Right atrium auricular region (tissue), 2 donors: ENCODE measurements around the gene FAM53B. TPM values are rescaled to one million over a fixed set of nuclear protein-coding genes. Genes with fewer than 3 reads are reported as not detected.

ENCODE experiments used
- DNase-seq: peaks from one replicate; pipeline ENCODE4 v3.0.0-alpha.2; 2019; ENCODE audit warnings: low spot score
- H3K27ac ChIP-seq, 2 donors: fragments of 200-600 bp; sonication (generic); 1 replicate in 1 of 2; 2 replicates in 1 of 2; pipeline ENCODE4 v1.5.1; 2016 to 2019
- H3K27me3 ChIP-seq, 2 donors: fragments of 200-600 bp; sonication (generic); one replicate each; pipeline versions ENCODE4 v1.5.1 to v1.6.0; 2017 to 2019
- H3K36me3 ChIP-seq: fragments of 200-600 bp; sonication (generic); one replicate; pipeline ENCODE4 v1.5.1; 2016
- H3K4me1 ChIP-seq, 2 donors: fragments of 200-600 bp; sonication (generic); one replicate each; pipeline versions ENCODE4 v1.5.1 to v1.6.0; 2017 to 2019
- H3K4me3 ChIP-seq, 2 donors: fragments of 200-600 bp; sonication (generic); 1 replicate in 1 of 2; 2 replicates in 1 of 2; pipeline ENCODE4 v1.5.1; 2017 to 2019; ENCODE audit warnings: mild to moderate bottlenecking in 1 of 2, moderate library complexity in 1 of 2
- H3K9me3 ChIP-seq, 2 donors: fragments of 200-600 bp; sonication (generic); one replicate each; pipeline ENCODE4 v1.5.1; 2019
- total RNA-seq, 2 donors: library from RNA; depleted of rRNA; stranded (reverse); fragments of >200 nt; gene quantifications; one replicate each; pipeline ENCODE4 v1.1.0, GENCODE V29; 2016
- TF ChIP-seq, protein P1 (sequence below), 2 donors: fragments of 200-600 bp; sonication (generic); IDR thresholded peaks; one replicate each; pipeline ENCODE4 v1.5.1; 2019; ENCODE audit warnings: antibody characterized with exemption in 2 of 2

Gene FAM53B
- total RNA-seq, 2 donors from 2014 or later: 30.3 to 31.1 TPM

DNA sequence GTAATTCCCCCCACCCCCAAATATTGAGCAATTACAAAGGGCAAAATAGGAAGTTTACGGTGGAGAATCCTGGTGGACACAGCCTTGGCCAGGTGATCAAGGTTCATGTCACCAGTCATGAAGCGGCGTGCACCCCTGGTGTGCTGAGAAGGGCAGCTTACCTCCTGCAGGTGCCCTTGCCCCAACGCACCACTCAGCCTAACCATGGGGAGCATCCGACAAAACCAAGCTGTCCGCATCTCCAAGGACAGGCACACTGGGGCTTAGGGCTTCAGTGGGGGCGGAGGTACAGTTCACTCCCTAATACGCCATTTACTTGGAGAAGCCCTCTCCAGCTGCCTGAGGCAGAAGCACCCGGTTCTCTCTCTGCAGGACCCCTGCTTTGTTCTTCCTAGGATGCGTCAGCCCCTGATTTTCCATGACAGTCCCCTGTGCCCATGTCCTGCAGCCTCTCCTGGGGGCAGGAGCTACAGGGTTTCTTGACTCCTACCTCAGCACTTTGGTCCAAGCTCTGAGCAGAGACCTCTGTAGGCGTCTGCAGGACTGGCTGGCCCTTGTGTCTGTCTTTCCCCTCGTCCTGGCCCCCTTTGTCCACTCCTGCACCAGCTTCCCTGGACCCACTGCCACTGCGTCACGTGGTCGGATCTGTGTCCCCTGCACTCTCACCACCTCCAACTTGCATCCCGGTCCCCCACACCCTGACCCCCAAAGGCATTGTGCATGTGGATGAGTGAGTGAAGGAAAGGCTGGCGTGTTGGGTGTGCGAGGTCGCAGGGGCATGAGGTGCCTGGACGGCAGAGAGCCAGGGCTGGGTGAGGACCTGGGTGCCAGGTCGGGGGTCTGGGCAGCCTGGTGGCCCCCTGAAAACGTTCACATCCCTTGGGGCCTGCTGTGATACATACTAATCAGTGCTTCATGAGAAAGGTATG, 168.8 kb downstream of the FAM53B start:
- TF ChIP-seq, protein P1, sequence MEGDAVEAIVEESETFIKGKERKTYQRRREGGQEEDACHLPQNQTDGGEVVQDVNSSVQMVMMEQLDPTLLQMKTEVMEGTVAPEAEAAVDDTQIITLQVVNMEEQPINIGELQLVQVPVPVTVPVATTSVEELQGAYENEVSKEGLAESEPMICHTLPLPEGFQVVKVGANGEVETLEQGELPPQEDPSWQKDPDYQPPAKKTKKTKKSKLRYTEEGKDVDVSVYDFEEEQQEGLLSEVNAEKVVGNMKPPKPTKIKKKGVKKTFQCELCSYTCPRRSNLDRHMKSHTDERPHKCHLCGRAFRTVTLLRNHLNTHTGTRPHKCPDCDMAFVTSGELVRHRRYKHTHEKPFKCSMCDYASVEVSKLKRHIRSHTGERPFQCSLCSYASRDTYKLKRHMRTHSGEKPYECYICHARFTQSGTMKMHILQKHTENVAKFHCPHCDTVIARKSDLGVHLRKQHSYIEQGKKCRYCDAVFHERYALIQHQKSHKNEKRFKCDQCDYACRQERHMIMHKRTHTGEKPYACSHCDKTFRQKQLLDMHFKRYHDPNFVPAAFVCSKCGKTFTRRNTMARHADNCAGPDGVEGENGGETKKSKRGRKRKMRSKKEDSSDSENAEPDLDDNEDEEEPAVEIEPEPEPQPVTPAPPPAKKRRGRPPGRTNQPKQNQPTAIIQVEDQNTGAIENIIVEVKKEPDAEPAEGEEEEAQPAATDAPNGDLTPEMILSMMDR (IDR thresholded peaks at IDR 0.05): no peak
- H3K27ac ChIP-seq: no peak overlapping the region
- H3K27me3 ChIP-seq: no peaks in the 10 kb centered on the region
- peaks cover 0 to 4% of the 10 kb centered on the region in 2 donors for H3K9me3 ChIP-seq
- no peak overlapping the region for H3K4me3 ChIP-seq
- no peaks in the 10 kb centered on the region for H3K4me1 ChIP-seq
- H3K36me3 ChIP-seq: no peaks in the 10 kb centered on the region
- no peak for DNase-seq

- Histone ChIP-seq H3K4me3 (no peak overlapping the region), H3K27ac (no peak overlapping the region), H3K4me1 (no peaks in the 10 kb centered on the region), H3K9me3 (no peaks in the 10 kb centered on the region), H3K36me3 (no peaks in the 10 kb centered on the region), H3K27me3 (no peaks in the 10 kb centered on the region)
- no peak for DNase-seq
- TF ChIP-seq, protein P1 (IDR thresholded peaks at IDR 0.05): no peak
Measured at GRCh38 chr10:124574456-124575070, 169.6 kb downstream of the FAM53B start.

DNA sequence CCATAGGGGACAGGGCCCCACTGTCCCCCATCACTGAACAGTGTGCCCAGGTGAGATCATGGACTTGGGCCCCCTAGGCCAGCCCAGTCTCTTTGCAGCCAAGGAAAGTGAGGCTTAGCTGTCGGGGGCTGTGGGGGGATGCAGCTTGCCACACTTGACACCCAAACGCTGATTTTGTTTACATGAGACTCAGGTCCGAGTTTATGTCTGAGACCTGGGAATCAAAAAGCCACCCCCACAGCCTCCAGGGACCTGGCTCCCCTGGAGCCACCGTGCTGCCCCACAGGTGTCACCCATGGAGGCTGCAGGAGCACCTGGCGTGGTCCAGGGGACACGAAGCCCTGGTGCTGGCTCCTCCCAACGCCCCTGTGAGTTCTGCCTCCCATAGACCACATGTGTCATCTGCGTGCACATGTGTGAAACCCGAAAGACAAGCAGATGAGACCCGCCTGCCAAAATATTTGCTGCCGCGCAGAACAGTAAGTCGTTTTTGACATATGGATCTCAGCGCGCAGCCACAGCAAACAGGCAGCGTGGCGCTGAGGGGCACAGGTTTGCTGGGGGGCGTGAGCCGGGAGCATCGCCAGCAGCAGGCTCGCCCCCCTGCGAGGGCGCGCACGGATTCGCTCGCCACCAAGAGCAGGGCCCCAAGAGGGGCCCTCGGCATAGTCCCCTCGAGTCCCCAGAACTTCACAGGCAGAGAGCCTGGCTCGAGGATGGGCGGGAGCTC, 170.3 kb downstream of the FAM53B start:
- DNase-seq: no peak
- Histone ChIP-seq H3K9me3 (no peaks in the 10 kb centered on the region), H3K4me3 (no peak overlapping the region), H3K36me3 (no peaks in the 10 kb centered on the region), H3K27me3 (no peaks in the 10 kb centered on the region), H3K4me1 (no peaks in the 10 kb centered on the region), H3K27ac (no peak overlapping the region)
- TF ChIP-seq, protein P1 (IDR thresholded peaks at IDR 0.05): no peak

DNA sequence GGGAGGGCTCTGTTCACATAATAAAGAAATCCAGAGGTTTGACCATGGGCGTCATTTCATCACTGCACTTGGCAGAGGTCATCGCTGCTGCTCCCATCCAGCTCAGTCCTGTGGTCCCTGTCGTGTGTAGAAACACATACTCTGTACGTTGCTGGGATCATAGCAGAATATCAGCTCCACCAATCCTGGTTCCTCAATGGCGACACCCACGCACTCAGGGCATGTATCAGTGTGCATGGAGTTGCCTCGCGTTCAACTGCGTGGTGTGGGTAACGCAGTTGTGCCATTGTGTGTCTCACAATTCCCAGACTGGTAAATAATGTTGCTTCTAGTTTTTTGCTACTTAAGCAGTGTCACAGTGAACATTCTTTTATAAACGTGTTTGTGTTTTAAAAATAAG, 171.4 kb downstream of the FAM53B start:
- no peaks in the 10 kb centered on the region for H3K36me3 ChIP-seq
- H3K4me1 ChIP-seq: no peaks in the 10 kb centered on the region
- no peak overlapping the region for H3K27ac ChIP-seq
- TF ChIP-seq, protein P1 (IDR thresholded peaks at IDR 0.05): no peak
- H3K27me3 ChIP-seq: no peaks in the 10 kb centered on the region
- no peaks in the 10 kb centered on the region for H3K9me3 ChIP-seq
- no peak for DNase-seq
- no peak overlapping the region for H3K4me3 ChIP-seq

GRCh38 chr10:124570646-124571045, 173.5 kb downstream of the FAM53B start:
- H3K4me1 ChIP-seq: no peaks in the 10 kb centered on the region
- H3K4me3 ChIP-seq: no peak overlapping the region
- TF ChIP-seq, protein P1 (IDR thresholded peaks at IDR 0.05): no peak
- no peaks in the 10 kb centered on the region for H3K9me3 ChIP-seq
- H3K36me3 ChIP-seq: no peaks in the 10 kb centered on the region
- H3K27ac ChIP-seq: no peak overlapping the region
- no peaks in the 10 kb centered on the region for H3K27me3 ChIP-seq
- no peak for DNase-seq
